Loucy (cell line): ENCODE results near the gene ELAVL2.

Experiments
- CTCF ChIP-seq: fragments of 200-600 bp; sonication (generic); conservative IDR thresholded peaks from 2 replicates; pipeline ENCODE4 v1.5.1; 2014; ENCODE audit warnings: mild to moderate bottlenecking, antibody characterized with exemption, low read length
- EZH2phosphoT487 ChIP-seq: fragments of 200-600 bp; IDR thresholded peaks from 2 replicates; pipeline ENCODE4 v1.6.1; 2018; ENCODE audit warnings: antibody characterized with exemption, mild to moderate bottlenecking, moderate library complexity, borderline replicate concordance

GRCh38 chr9:23841304-23841703 is 15.3 kb upstream of the ELAVL2 start:
- TF ChIP-seq CTCF (no peak), EZH2phosphoT487 (no peak)
